GM12875 (cell line): ENCODE measurements around the gene OR13A1.
"Not testable (repeated sequence)": the region's sequence is repeated elsewhere in the genome, so short reads cannot be mapped to it uniquely, and the experiment has no call there.

Source experiments
- H3K4me3 ChIP-seq: one replicate; pipeline ENCODE4 v1.5.1; 2011; ENCODE audit warnings: low read depth, low read length, control low read depth
- CTCF ChIP-seq: IDR thresholded peaks from 2 replicates; pipeline ENCODE4 v1.5.1; 2011; ENCODE audit warnings: low read depth, mild to moderate bottlenecking, control low read depth, inconsistent platforms, low read length, moderate library complexity, borderline replicate concordance; ENCODE audit not compliant: insufficient read depth

Gene OR13A1

GRCh38 chr10:45339894-45340293 is 24.5 kb upstream of the OR13A1 start:
- no peak overlapping the region for H3K4me3 ChIP-seq
- TF ChIP-seq CTCF = no peak

GRCh38 chr10:45331824-45332223 is 16.4 kb upstream of the OR13A1 start:
- H3K4me3 ChIP-seq = not testable (repeated sequence)

- H3K4me3 ChIP-seq = not testable (repeated sequence)
These were observed 11.5 kb upstream of the OR13A1 start for GRCh38 chr10:45326864-45327263.

GRCh38 chr10:45325116-45325515 is 9.7 kb upstream of the OR13A1 start:
- TF ChIP-seq CTCF = no peak

GRCh38 chr10:45319702-45320101 is 4.3 kb upstream of the OR13A1 start:
- TF ChIP-seq CTCF = no peak
- no peak overlapping the region for H3K4me3 ChIP-seq

More at GRCh38 chr10:45325116-45325515, 9.7 kb upstream of the OR13A1 start:
- no peak overlapping the region for H3K4me3 ChIP-seq

- TF ChIP-seq CTCF = no peak
- H3K4me3 ChIP-seq = no peak overlapping the region
These were observed 2.0 kb downstream of the OR13A1 start for GRCh38 chr10:45313264-45313873.

- no peak overlapping the region for H3K4me3 ChIP-seq
- TF ChIP-seq CTCF = peak; percentile 27; the same call in 1 of the 2 replicates
These were observed 6.7 kb downstream of the OR13A1 start for GRCh38 chr10:45308707-45309106.

- TF ChIP-seq CTCF = no peak
- H3K4me3 ChIP-seq = no peak overlapping the region
These were observed 12.8 kb downstream of the OR13A1 start for GRCh38 chr10:45302573-45302972.

- not testable (repeated sequence) for H3K4me3 ChIP-seq
These were observed 17.0 kb downstream of the OR13A1 start for GRCh38 chr10:45298341-45298955.
